Astrocyte (in vitro differentiated cells and primary cell): ENCODE measurements around the gene KRT7. TPM values are rescaled to one million over a fixed set of nuclear protein-coding genes. Genes with fewer than 3 reads are reported as not detected.

Experiments
- DNase-seq: peaks from one replicate; pipeline ENCODE4 v3.0.0-alpha.2; 2010; ENCODE audit warnings: low read depth
- FAIRE-seq: peaks from 2 replicates; lab custom pipeline; 2011; peaks lifted over from hg19 to GRCh38; lab: Jason Lieb, UNC
- H2AFZ ChIP-seq: 2 replicates; pipeline ENCODE4 v1.6.0; 2012; ENCODE audit warnings: low read depth, low read length, inconsistent platforms
- H3K27ac ChIP-seq: 2 replicates; pipeline ENCODE4 v1.5.1; 2011; ENCODE audit warnings: low read depth, low read length, inconsistent platforms
- H3K27me3 ChIP-seq: 2 replicates; pipeline ENCODE4 v1.6.0; 2011; ENCODE audit warnings: low read length, inconsistent platforms; ENCODE audit not compliant: insufficient read depth
- H3K36me3 ChIP-seq: 2 replicates; pipeline ENCODE4 v1.5.1; 2011; ENCODE audit warnings: low read length, inconsistent platforms; ENCODE audit not compliant: insufficient read depth
- H3K4me1 ChIP-seq: 2 replicates; pipeline ENCODE4 v1.5.1; 2011; ENCODE audit warnings: low read length, inconsistent platforms; ENCODE audit not compliant: insufficient read depth
- H3K4me2 ChIP-seq: 2 replicates; pipeline ENCODE4 v1.6.0; 2012; ENCODE audit warnings: low read length, inconsistent platforms
- H3K4me3 ChIP-seq: 2 replicates; pipeline ENCODE4 v1.5.1; 2011; ENCODE audit warnings: low read depth, mild to moderate bottlenecking, low read length, inconsistent platforms; ENCODE audit not compliant: insufficient read depth
- H3K79me2 ChIP-seq: 2 replicates; pipeline ENCODE4 v1.6.0; 2012; ENCODE audit warnings: mild to moderate bottlenecking, low read length, inconsistent platforms; ENCODE audit not compliant: insufficient read depth
- H3K9ac ChIP-seq: 2 replicates; pipeline ENCODE4 v1.6.0; 2012; ENCODE audit warnings: mild to moderate bottlenecking, low read length, inconsistent platforms
- H3K9me3 ChIP-seq: 2 replicates; pipeline ENCODE4 v1.5.1; 2012; ENCODE audit warnings: low read depth, mild to moderate bottlenecking, low read length, inconsistent platforms; ENCODE audit not compliant: insufficient read depth
- H4K20me1 ChIP-seq: 2 replicates; pipeline ENCODE4 v1.6.0; 2012; ENCODE audit warnings: low read length, inconsistent platforms; ENCODE audit not compliant: insufficient read depth
- H3K27ac Mint-ChIP-seq: one replicate; pipeline ENCODE4 v1.8.0; 2021; ENCODE audit warnings: mild to moderate bottlenecking, mixed read lengths; ENCODE audit not compliant: unreplicated experiment
- H3K27me3 Mint-ChIP-seq: one replicate; pipeline ENCODE4 v1.8.0; 2021; ENCODE audit warnings: low read depth, mixed read lengths; ENCODE audit not compliant: unreplicated experiment
- H3K36me3 Mint-ChIP-seq: one replicate; pipeline ENCODE4 v1.8.0; 2021; ENCODE audit warnings: low read depth, mixed read lengths; ENCODE audit not compliant: unreplicated experiment
- H3K4me1 Mint-ChIP-seq: one replicate; pipeline ENCODE4 v1.8.0; 2021; ENCODE audit warnings: low read depth, mixed read lengths; ENCODE audit not compliant: unreplicated experiment
- H3K4me3 Mint-ChIP-seq: one replicate; pipeline ENCODE4 v1.8.0; 2021; ENCODE audit warnings: mild to moderate bottlenecking, moderate library complexity, mixed read lengths; ENCODE audit not compliant: unreplicated experiment
- H3K9me3 Mint-ChIP-seq: one replicate; pipeline ENCODE4 v1.8.0; 2021; ENCODE audit warnings: mild to moderate bottlenecking, mixed read lengths; ENCODE audit not compliant: unreplicated experiment
- CTCF ChIP-seq: IDR thresholded peaks from 2 replicates; pipeline ENCODE4 v1.5.1; 2011; ENCODE audit warnings: low read depth, mild to moderate bottlenecking, inconsistent platforms, low read length, moderate library complexity; ENCODE audit not compliant: insufficient read depth
- EZH2 ChIP-seq: IDR thresholded peaks from 2 replicates; pipeline ENCODE4 v1.6.1; 2012; ENCODE audit warnings: mild to moderate bottlenecking, low read length, inconsistent platforms; ENCODE audit not compliant: insufficient read depth
- total RNA-seq: library from RNA; stranded (reverse); gene quantifications from 2 replicates; pipeline ENCODE4 v1.2.1, GENCODE V29; 2021

KRT7 gene
- total RNA-seq, 1 donor from 2014 or later: 149 TPM

GRCh38 chr12:52260361-52261207, 27.5 kb downstream of the KRT7 start:
- DNase-seq (peak; percentile 74), FAIRE-seq (no peak)
- Histone ChIP-seq H3K4me2 (peak overlapping the region; percentile 32), H3K4me3 (no peak overlapping the region), H3K79me2 (no peaks in the 10 kb centered on the region), H3K27ac (no peak overlapping the region), H3K9ac (no peak overlapping the region), H3K27me3 (peaks cover 27% of the 10 kb centered on the region), H3K36me3 (no peaks in the 10 kb centered on the region), H3K4me1 (peaks cover 13% of the 10 kb centered on the region), H2AFZ (no peak overlapping the region), H4K20me1 (no peaks in the 10 kb centered on the region), H3K9me3 (no peaks in the 10 kb centered on the region)
- H3K4me3 Mint-ChIP-seq: no peak overlapping the region
- peaks cover 7% of the 10 kb centered on the region for H3K9me3 Mint-ChIP-seq
- peaks cover 5% of the 10 kb centered on the region for H3K36me3 Mint-ChIP-seq
- no peak for TF ChIP-seq CTCF
- no peak for TF ChIP-seq EZH2
- peaks cover 72% of the 10 kb centered on the region for H3K27me3 Mint-ChIP-seq
- peaks cover 12% of the 10 kb centered on the region for H3K4me1 Mint-ChIP-seq
- H3K27ac Mint-ChIP-seq: no peak overlapping the region

- peaks cover 13% of the 10 kb centered on the region for H3K4me1 ChIP-seq
- H3K27me3 ChIP-seq: peaks cover 25% of the 10 kb centered on the region
- no peak overlapping the region for H3K4me3 ChIP-seq
- Mint-ChIP-seq H3K27me3 (peaks cover 68% of the 10 kb centered on the region), H3K4me1 (peaks cover 12% of the 10 kb centered on the region), H3K4me3 (no peak overlapping the region), H3K27ac (no peak overlapping the region), H3K36me3 (peaks cover 5% of the 10 kb centered on the region), H3K9me3 (peaks cover 7% of the 10 kb centered on the region)
- no peaks in the 10 kb centered on the region for H3K9me3 ChIP-seq
- FAIRE-seq (no peak), DNase-seq (no peak)
- no peak overlapping the region for H2AFZ ChIP-seq
- no peak for TF ChIP-seq CTCF
- TF ChIP-seq EZH2: no peak
- H3K9ac ChIP-seq: no peak overlapping the region
- no peaks in the 10 kb centered on the region for H3K36me3 ChIP-seq
- H3K27ac ChIP-seq: no peak overlapping the region
- no peaks in the 10 kb centered on the region for H3K79me2 ChIP-seq
- no peaks in the 10 kb centered on the region for H4K20me1 ChIP-seq
- H3K4me2 ChIP-seq: peak overlapping the region; percentile 32
These were observed 28.1 kb downstream of the KRT7 start for GRCh38 chr12:52261208-52261484.

GRCh38 chr12:52262286-52262685, 29.2 kb downstream of the KRT7 start:
- no peak overlapping the region for H3K27ac Mint-ChIP-seq
- Histone ChIP-seq H3K27me3 (peaks cover 19% of the 10 kb centered on the region), H3K4me3 (no peak overlapping the region), H3K79me2 (no peaks in the 10 kb centered on the region), H3K36me3 (no peaks in the 10 kb centered on the region), H3K9me3 (no peaks in the 10 kb centered on the region), H3K27ac (no peak overlapping the region), H3K4me2 (no peak overlapping the region), H3K4me1 (peaks cover 13% of the 10 kb centered on the region), H4K20me1 (no peaks in the 10 kb centered on the region), H2AFZ (no peak overlapping the region), H3K9ac (no peak overlapping the region)
- no peak for DNase-seq
- H3K27me3 Mint-ChIP-seq: peaks cover 57% of the 10 kb centered on the region
- H3K4me1 Mint-ChIP-seq: peaks cover 12% of the 10 kb centered on the region
- no peak overlapping the region for H3K4me3 Mint-ChIP-seq
- H3K36me3 Mint-ChIP-seq: no peaks in the 10 kb centered on the region
- H3K9me3 Mint-ChIP-seq: peaks cover 9% of the 10 kb centered on the region
- FAIRE-seq: no peak
- TF ChIP-seq EZH2 (no peak), CTCF (no peak)
